Tibial nerve (tissue), 3 donors: ENCODE measurements around the gene RELB.

ENCODE experiments used
- CTCF ChIP-seq, 5 experiments: fragments of 200-600 bp in 3 of 5; fragments of 450-650 bp in 2 of 5; sonication (generic) in 3 of 5; IDR thresholded peaks; one replicate each; pipeline ENCODE4 v1.5.1; 2016 to 2019; ENCODE audit warnings: antibody characterized with exemption in 5 of 5, mild to moderate bottlenecking in 3 of 5, moderate library complexity in 2 of 5
- POLR2A ChIP-seq, 2 donors: fragments of 450-650 bp; IDR thresholded peaks; one replicate each; pipeline ENCODE4 v1.6.1; 2017; ENCODE audit warnings: antibody characterized with exemption in 2 of 2, mild to moderate bottlenecking in 2 of 2, moderate library complexity in 2 of 2

GRCh38 chr19:45051929-45052579 is 50.8 kb downstream of the RELB start:
- TF ChIP-seq POLR2A (IDR thresholded peaks at IDR 0.05) (no peak), CTCF (IDR thresholded peaks at IDR 0.05) (no peak)
